Stimulated activated CD8-positive, alpha-beta memory T cell treated with anti-CD3 and anti-CD28 coated beads, Interleukin-15, amount 100 ng/mL, for 4 hours (primary cell): ENCODE data around the gene RNF41.

ENCODE experiments used
- DNase-seq, 2 donors: peaks; one replicate each; pipeline ENCODE4 v3.0.0-alpha.2; 2020; ENCODE audit warnings: low read depth in 2 of 2

Gene RNF41

GRCh38 chr12:56152756-56153677 lies 68.7 kb downstream of the RNF41 start:
- no peak for DNase-seq
